Keratinocyte (primary cell): Measurements from ENCODE around the gene TET2. TPM values are rescaled to one million over a fixed set of nuclear protein-coding genes. Genes with fewer than 3 reads are reported as not detected.

Experiments used
- DNase-seq: peaks from one replicate; pipeline ENCODE4 v3.0.0-alpha.2; 2011; ENCODE audit warnings: low read depth, missing footprints, low spot score
- FAIRE-seq: peaks from 2 replicates; lab custom pipeline; 2011; peaks lifted over from hg19 to GRCh38; lab: Jason Lieb, UNC
- H2AFZ ChIP-seq: 2 replicates; pipeline ENCODE4 v1.6.0; 2012; ENCODE audit warnings: low read length, control low read depth, inconsistent platforms; ENCODE audit not compliant: control insufficient read depth
- H3K27ac ChIP-seq: 2 replicates; pipeline ENCODE4 v1.5.1; 2011; ENCODE audit warnings: low read length; ENCODE audit not compliant: control insufficient read depth, insufficient read depth
- H3K27me3 ChIP-seq: 3 replicates; pipeline ENCODE4 v1.6.0; 2011; ENCODE audit warnings: low read length; ENCODE audit not compliant: control insufficient read depth, insufficient read depth; ENCODE audit errors: extremely low read depth
- H3K36me3 ChIP-seq, 2 experiments: 2 replicates in 1 of 2; 3 replicates in 1 of 2; pipeline ENCODE4 v1.5.1; 2011; ENCODE audit warnings: low read length in 2 of 2, mild to moderate bottlenecking in 1 of 2; ENCODE audit not compliant: control insufficient read depth in 2 of 2, insufficient read depth in 2 of 2; ENCODE audit errors: extremely low read depth in 1 of 2
- H3K4me1 ChIP-seq: 3 replicates; pipeline ENCODE4 v1.5.1; 2011; ENCODE audit warnings: low read length; ENCODE audit not compliant: control insufficient read depth, insufficient read depth; ENCODE audit errors: extremely low read depth
- H3K4me2 ChIP-seq: 3 replicates; pipeline ENCODE4 v1.6.0; 2011; ENCODE audit warnings: low read depth, low read length; ENCODE audit not compliant: control insufficient read depth, insufficient read depth; ENCODE audit errors: extremely low read depth
- H3K4me3 ChIP-seq, 3 experiments: fragments of 200-600 bp in 1 of 3; sonication (generic) in 1 of 3; 2 replicates in 2 of 3; 3 replicates in 1 of 3; pipeline ENCODE4 v1.5.1; 2011 to 2016; ENCODE audit warnings: low read length in 3 of 3, mild to moderate bottlenecking in 3 of 3, control low read depth in 2 of 3, inconsistent platforms in 1 of 3, low read depth in 1 of 3, mixed read lengths in 1 of 3, mixed run types in 1 of 3, moderate library complexity in 1 of 3; ENCODE audit not compliant: control insufficient read depth in 2 of 3, insufficient read depth in 2 of 3; ENCODE audit errors: extremely low read depth in 1 of 3
- H3K79me2 ChIP-seq: 2 replicates; pipeline ENCODE4 v1.6.0; 2012; ENCODE audit warnings: low read length; ENCODE audit not compliant: control insufficient read depth, insufficient read depth
- H3K9ac ChIP-seq: 3 replicates; pipeline ENCODE4 v1.6.0; 2011; ENCODE audit warnings: low read length; ENCODE audit not compliant: control insufficient read depth, insufficient read depth; ENCODE audit errors: extremely low read depth
- H3K9me1 ChIP-seq: 3 replicates; pipeline ENCODE4 v1.6.0; 2011; ENCODE audit warnings: low read length; ENCODE audit not compliant: control insufficient read depth, insufficient read depth; ENCODE audit errors: extremely low read depth
- H3K9me3 ChIP-seq: 2 replicates; pipeline ENCODE4 v1.5.1; 2012; ENCODE audit warnings: low read depth, low read length; ENCODE audit not compliant: control insufficient read depth
- H4K20me1 ChIP-seq: 3 replicates; pipeline ENCODE4 v1.6.0; 2011; ENCODE audit warnings: low read length; ENCODE audit not compliant: control insufficient read depth, insufficient read depth; ENCODE audit errors: extremely low read depth
- EZH2 ChIP-seq: IDR thresholded peaks from one replicate; pipeline ENCODE4 v1.6.1; 2012; ENCODE audit warnings: inconsistent platforms, mild to moderate bottlenecking, low read length, moderate library complexity
- dilution Hi-C: fragments of 300-500 bp; cut with MboI; formaldehyde crosslinking; loops from one replicate; pipeline ENCODE4 v1.7.0; 2020; ENCODE audit warnings: low sequenced_read_pairs; ENCODE audit not compliant: extremely low pct_ligation_motif_present
- polyA plus RNA-seq, 5 experiments: library from polyadenylated mRNA; depleted of rRNA in 3 of 5; stranded (reverse) in 3 of 5; stranded (forward) in 1 of 5; unstranded in 1 of 5; fragments of >200 nt; gene quantifications; 1 replicate in 1 of 5; 2 replicates in 3 of 5; 3 replicates in 1 of 5; pipeline versions ENCODE4 v1.2.1 to v1.2.3, GENCODE V29; 2011 to 2012; ENCODE audit warnings: missing spikeins in 2 of 5, low read depth in 1 of 5, low replicate concordance in 1 of 5
- TF ChIP-seq, protein P1 (sequence below), 3 experiments: IDR thresholded peaks in 1 of 3; conservative IDR thresholded peaks in 1 of 3; optimal IDR thresholded peaks in 1 of 3; 2 replicates in 2 of 3; 3 replicates in 1 of 3; pipeline versions ENCODE3 to v1.5.1; 2011; ENCODE audit warnings: low read length in 3 of 3, mild to moderate bottlenecking in 3 of 3, moderate library complexity in 2 of 3, control low read depth in 1 of 3, inconsistent platforms in 1 of 3; ENCODE audit not compliant: insufficient read depth in 2 of 3; ENCODE audit errors: extremely low read depth in 1 of 3

The TET2 gene
- polyA plus RNA-seq, 1 donor (not counting 4 experiments of a cell fraction or from before 2014, with no cell fraction given), result 9.6 TPM

DNA sequence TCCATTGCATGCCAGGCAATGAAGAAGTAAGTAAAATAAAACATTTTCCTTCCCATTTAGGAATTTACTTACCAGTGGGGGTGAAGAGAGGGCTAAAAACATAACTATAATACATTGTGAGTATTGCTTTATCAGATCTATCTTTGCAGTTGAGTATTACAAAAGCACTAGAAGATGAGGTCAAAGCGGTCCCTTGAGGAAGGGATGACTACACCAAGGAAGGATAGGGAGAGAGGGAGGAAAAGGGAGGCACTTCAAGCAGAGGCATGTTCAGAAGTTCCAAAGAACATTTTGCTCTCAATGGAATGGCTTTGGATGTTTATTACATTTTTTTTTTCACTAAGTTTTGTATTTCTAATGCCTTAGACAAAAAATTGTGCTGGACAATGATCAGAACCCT is 127.8 kb downstream of the TET2 start:
- H3K4me1 ChIP-seq, result no peaks in the 10 kb centered on the region
- TF ChIP-seq, protein P1, sequence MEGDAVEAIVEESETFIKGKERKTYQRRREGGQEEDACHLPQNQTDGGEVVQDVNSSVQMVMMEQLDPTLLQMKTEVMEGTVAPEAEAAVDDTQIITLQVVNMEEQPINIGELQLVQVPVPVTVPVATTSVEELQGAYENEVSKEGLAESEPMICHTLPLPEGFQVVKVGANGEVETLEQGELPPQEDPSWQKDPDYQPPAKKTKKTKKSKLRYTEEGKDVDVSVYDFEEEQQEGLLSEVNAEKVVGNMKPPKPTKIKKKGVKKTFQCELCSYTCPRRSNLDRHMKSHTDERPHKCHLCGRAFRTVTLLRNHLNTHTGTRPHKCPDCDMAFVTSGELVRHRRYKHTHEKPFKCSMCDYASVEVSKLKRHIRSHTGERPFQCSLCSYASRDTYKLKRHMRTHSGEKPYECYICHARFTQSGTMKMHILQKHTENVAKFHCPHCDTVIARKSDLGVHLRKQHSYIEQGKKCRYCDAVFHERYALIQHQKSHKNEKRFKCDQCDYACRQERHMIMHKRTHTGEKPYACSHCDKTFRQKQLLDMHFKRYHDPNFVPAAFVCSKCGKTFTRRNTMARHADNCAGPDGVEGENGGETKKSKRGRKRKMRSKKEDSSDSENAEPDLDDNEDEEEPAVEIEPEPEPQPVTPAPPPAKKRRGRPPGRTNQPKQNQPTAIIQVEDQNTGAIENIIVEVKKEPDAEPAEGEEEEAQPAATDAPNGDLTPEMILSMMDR (optimal IDR thresholded peaks at IDR 0.05 in 1 of 3, IDR thresholded peaks at IDR 0.05 in 1 of 3, conservative IDR thresholded peaks at IDR 0.05 in 1 of 3; ENCODE audit: extremely low read depth in 1 of 3, insufficient read depth in 2 of 3, low read length in 3 of 3), result no peak
- no peak for TF ChIP-seq EZH2
- DNase-seq, result no peak
- no peak overlapping the region for H2AFZ ChIP-seq
- no peak overlapping the region for H3K4me3 ChIP-seq
- H3K27ac ChIP-seq, result no peak overlapping the region
- no peaks in the 10 kb centered on the region for H3K27me3 ChIP-seq
- H3K9me3 ChIP-seq, result no peaks in the 10 kb centered on the region
- H3K9ac ChIP-seq, result no peak overlapping the region
- H3K36me3 ChIP-seq, result peaks cover 9 to 12% of the 10 kb centered on the region in 2 experiments
- H4K20me1 ChIP-seq, result no peaks in the 10 kb centered on the region
- no peak for FAIRE-seq
- dilution Hi-C loops, result no loop called here
- no peaks in the 10 kb centered on the region for H3K79me2 ChIP-seq
- H3K9me1 ChIP-seq, result no peaks in the 10 kb centered on the region
- H3K4me2 ChIP-seq, result no peak overlapping the region

DNA sequence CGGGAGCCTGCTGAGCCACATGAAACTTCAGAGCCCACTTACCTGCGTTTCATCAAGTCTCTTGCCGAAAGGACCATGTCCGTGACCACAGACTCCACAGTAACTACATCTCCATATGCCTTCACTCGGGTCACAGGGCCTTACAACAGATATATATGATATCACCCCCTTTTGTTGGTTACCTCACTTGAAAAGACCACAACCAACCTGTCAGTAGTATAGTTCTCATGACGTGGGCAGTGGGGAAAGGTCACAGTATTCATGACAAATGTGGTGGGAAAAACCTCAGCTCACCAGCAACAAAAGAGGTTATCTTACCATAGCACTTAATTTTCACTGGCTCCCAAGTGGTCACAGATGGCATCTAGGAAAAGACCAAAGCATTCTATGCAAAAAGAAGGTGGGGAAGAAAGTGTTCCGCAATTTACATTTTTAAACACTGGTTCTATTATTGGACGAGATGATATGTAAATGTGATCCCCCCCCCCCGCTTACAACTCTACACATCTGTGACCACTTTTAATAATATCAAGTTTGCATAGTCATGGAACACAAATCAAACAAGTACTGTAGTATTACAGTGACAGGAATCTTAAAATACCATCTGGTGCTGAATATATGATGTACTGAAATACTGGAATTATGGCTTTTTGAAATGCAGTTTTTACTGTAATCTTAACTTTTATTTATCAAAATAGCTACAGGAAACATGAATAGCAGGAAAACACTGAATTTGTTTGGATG is 129.9 kb downstream of the TET2 start:
- Histone ChIP-seq H3K36me3 (peaks cover 7 to 10% of the 10 kb centered on the region in 2 experiments), H3K4me1 (no peaks in the 10 kb centered on the region), H3K9me3 (no peaks in the 10 kb centered on the region), H3K27me3 (no peaks in the 10 kb centered on the region), H4K20me1 (no peaks in the 10 kb centered on the region), H3K27ac (no peak overlapping the region), H2AFZ (no peak overlapping the region), H3K9ac (no peak overlapping the region), H3K4me3 (no peak overlapping the region), H3K79me2 (no peaks in the 10 kb centered on the region), H3K4me2 (no peak overlapping the region), H3K9me1 (no peaks in the 10 kb centered on the region)
- TF ChIP-seq EZH2, result no peak
- TF ChIP-seq, protein P1 (optimal IDR thresholded peaks at IDR 0.05 in 1 of 3, IDR thresholded peaks at IDR 0.05 in 1 of 3, conservative IDR thresholded peaks at IDR 0.05 in 1 of 3; ENCODE audit: extremely low read depth in 1 of 3, insufficient read depth in 2 of 3, low read length in 3 of 3), result no peak
- DNase-seq (no peak), FAIRE-seq (no peak)
- dilution Hi-C loops, result no loop called here
